ENCODE measurements around the gene ACSL4. TPM values are rescaled to one million over a fixed set of nuclear protein-coding genes. Genes with fewer than 3 reads are reported as not detected.

The ACSL4 gene
- total RNA-seq, 2 experiments from 2014 or later, result 44.8 to 50.7 TPM

DNA sequence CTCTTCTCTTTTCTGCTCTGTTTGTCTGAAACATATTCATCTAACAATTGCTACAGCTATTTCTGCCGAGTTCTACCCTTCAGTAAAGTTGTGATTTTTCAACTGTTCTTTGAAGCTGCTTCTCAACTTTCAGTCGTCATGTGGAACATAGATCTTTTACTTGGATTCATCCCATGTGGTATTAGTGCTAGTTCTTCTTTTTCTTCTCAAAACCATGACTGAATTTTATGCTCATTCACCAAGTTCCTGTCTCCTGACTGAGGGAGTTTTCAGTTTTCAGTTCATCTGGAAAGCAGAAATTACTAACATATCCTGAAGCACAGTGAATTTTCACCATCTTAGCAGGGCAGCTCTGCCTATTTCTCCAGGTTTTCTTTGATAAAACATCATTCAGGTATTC is 12.1 kb downstream of the ACSL4 start:
- no peaks in the 10 kb centered on the region for H3K27me3 Mint-ChIP-seq (ENCODE audit: low read depth)
- no peak overlapping the region for H3K27ac Mint-ChIP-seq
- CTCF ChIA-PET, result interaction anchor here (0.7 to 3.9 kb wide), 3 partner anchors 10 to 425 kb away, joined by 3 to 13 read pairs (median 5); no protein-coding TSS in a partner anchor
- POLR2A ChIA-PET, result interaction anchor here (2.5 kb wide), 1 partner anchor 12 kb away, joined by 11 read pairs; the partner anchor contains the start of gene ACSL4
- no peaks in the 10 kb centered on the region for H3K9me3 Mint-ChIP-seq (ENCODE audit: insufficient read depth)
- peaks cover 5% of the 10 kb centered on the region for H3K36me3 Mint-ChIP-seq (ENCODE audit: low read depth)
- H3K4me1 Mint-ChIP-seq (ENCODE audit: low read depth), result peaks cover 18% of the 10 kb centered on the region
- H3K4me3 Mint-ChIP-seq, result no peak overlapping the region
- no peak for ATAC-seq
- DNase-seq, result no peak

DNA sequence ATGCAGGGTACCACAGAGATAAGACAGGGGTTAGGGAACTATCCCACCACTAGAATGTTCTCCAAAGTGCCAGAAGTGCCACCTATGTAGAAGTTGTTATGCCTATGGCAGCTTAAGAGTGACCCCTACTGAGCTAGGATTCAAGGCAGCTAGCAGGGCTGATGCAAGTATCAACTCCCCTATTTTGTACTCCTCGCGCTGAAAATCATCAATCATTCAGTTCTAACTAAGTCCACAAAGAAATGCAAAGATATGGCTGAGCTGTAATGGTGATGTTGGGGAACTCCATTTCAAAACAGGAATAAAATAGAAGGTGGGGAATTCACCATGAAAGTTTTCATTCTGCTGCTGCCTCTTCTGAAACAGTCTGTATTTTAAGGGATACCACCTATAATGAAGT is 13.8 kb downstream of the ACSL4 start:
- CTCF ChIA-PET, result interaction anchor here (1.5 to 3.9 kb wide), 4 partner anchors 8 to 138 kb away, joined by 4 to 13 read pairs (median 4); partner anchors contain the start of gene ACSL4
- POLR2A ChIA-PET, result interaction anchor here (2.5 kb wide), 1 partner anchor 14 kb away, joined by 11 read pairs; the partner anchor contains the start of gene ACSL4
- Mint-ChIP-seq H3K27ac (no peak overlapping the region), H3K4me1 (ENCODE audit: low read depth) (peaks cover 18% of the 10 kb centered on the region), H3K36me3 (ENCODE audit: low read depth) (peaks cover 2% of the 10 kb centered on the region), H3K9me3 (ENCODE audit: insufficient read depth) (no peaks in the 10 kb centered on the region), H3K27me3 (ENCODE audit: low read depth) (no peaks in the 10 kb centered on the region), H3K4me3 (no peak overlapping the region)
- no peak for DNase-seq
- no peak for ATAC-seq

DNA sequence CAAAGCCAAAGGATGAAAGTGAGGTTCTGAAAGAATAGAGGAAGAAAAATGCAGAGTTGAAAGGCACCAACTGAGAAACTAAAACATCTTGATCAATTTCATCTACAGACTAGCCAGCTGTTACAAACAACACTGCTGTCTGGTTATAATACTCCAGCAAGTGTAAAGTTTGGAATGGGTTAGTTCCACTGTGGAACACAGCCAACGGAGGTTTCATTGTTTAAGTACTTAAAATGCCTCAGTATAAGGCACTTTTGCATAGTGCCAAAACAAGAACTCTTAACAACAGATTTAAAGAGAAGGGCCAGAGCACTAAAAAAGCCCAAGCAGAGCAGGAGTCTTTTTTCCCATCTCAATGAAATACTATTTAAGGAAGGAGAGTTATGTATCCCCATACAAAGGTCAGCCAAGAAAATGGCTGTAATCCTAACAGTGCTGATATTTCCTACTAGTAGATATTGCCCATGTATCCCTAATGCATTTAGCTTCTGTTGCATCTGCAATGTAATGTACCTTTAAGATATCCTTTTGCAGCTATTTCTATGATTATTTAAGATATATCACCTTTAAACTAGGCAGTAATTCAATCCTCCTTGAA is 16.5 kb downstream of the ACSL4 start:
- CTCF ChIA-PET, result interaction anchor here (8.9 kb wide), 1 partner anchor 141 kb away, joined by 122 read pairs; no protein-coding TSS in a partner anchor
- Mint-ChIP-seq H3K4me1 (ENCODE audit: low read depth) (peaks cover 13% of the 10 kb centered on the region), H3K27ac (no peak overlapping the region)

DNA sequence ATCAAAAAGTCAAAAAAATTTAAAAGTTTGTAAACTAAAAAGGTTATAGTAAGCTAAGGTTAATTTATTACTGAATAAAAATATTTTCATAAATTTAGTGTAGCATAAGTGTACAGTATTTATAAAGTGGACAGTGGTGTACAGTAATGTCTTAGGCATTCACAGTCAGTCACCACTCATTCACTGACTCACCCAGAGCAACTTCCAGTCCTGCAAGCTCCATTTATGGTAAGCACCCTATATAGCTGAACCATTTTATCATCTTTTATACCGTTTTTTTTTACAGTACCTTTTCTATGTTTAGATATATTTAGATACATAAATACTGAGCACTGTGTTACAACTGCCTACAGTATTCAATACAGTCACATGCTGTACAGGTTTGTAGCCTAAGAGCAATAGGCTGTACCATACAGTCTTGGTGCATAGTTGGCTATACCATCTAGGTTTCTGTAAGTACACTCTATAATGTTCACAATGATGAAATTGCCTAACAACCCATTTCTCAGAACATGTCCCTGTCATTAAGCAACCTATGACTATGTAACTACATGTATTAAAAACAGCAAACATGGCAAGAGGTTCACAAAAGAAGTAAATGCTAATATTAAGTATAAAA is 18.6 kb downstream of the ACSL4 start:
- no peaks in the 10 kb centered on the region for H3K36me3 Mint-ChIP-seq (ENCODE audit: low read depth)
- H3K4me1 Mint-ChIP-seq (ENCODE audit: low read depth), result peaks cover 18% of the 10 kb centered on the region
- ATAC-seq (no peak), DNase-seq (no peak)
- H3K4me3 Mint-ChIP-seq, result no peak overlapping the region
- POLR2A ChIA-PET, result no interaction called here
- no peaks in the 10 kb centered on the region for H3K9me3 Mint-ChIP-seq (ENCODE audit: insufficient read depth)
- no peaks in the 10 kb centered on the region for H3K27me3 Mint-ChIP-seq (ENCODE audit: low read depth)
- CTCF ChIA-PET, result interaction anchor here (0.6 to 8.9 kb wide), 5 partner anchors 12 to 432 kb away, joined by 3 to 122 read pairs (median 5); no protein-coding TSS in a partner anchor
- H3K27ac Mint-ChIP-seq, result no peak overlapping the region

More for the DNA sequence above, 16.5 kb downstream of the ACSL4 start:
- POLR2A ChIA-PET, result interaction anchor here (0.7 kb wide), 1 partner anchor 149 kb away, joined by 3 read pairs; no protein-coding TSS in a partner anchor
- H3K9me3 Mint-ChIP-seq (ENCODE audit: insufficient read depth), result no peaks in the 10 kb centered on the region
- DNase-seq, result no peak
- no peaks in the 10 kb centered on the region for H3K36me3 Mint-ChIP-seq (ENCODE audit: low read depth)
- H3K27me3 Mint-ChIP-seq (ENCODE audit: low read depth), result no peaks in the 10 kb centered on the region
- ATAC-seq, result no peak
- H3K4me3 Mint-ChIP-seq, result no peak overlapping the region

DNA sequence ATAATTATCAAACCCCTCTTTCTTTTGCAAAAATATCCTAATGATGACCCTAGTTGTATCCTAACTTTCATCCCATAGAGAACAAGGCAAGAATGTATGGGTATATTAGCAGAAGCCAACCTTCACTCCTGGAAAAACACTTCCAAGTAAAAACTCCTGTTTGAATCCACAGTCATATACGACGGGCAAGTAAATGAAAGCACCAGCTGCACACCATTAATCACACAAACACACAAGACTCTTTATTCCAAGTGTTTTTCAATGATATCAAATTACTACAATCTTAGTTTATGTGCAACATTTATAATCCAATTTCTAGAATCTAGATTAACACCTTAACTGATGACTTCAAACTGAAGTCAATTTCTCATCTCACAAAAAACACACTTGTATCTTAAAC is 22.9 kb downstream of the ACSL4 start:
- H3K4me1 Mint-ChIP-seq (ENCODE audit: low read depth), result peaks cover 49% of the 10 kb centered on the region
- DNase-seq (no peak), ATAC-seq (no peak)
- ChIA-PET POLR2A (no interaction called here), CTCF (interaction anchor here (0.7 to 8.9 kb wide), 3 partner anchors 10 to 179 kb away, joined by 3 to 122 read pairs (median 3); no protein-coding TSS in a partner anchor)
- no peaks in the 10 kb centered on the region for H3K27me3 Mint-ChIP-seq (ENCODE audit: low read depth)
- H3K9me3 Mint-ChIP-seq (ENCODE audit: insufficient read depth), result no peaks in the 10 kb centered on the region
- no peak overlapping the region for H3K27ac Mint-ChIP-seq
- H3K4me3 Mint-ChIP-seq, result no peak overlapping the region
- H3K36me3 Mint-ChIP-seq (ENCODE audit: low read depth), result peaks cover 10% of the 10 kb centered on the region

DNA sequence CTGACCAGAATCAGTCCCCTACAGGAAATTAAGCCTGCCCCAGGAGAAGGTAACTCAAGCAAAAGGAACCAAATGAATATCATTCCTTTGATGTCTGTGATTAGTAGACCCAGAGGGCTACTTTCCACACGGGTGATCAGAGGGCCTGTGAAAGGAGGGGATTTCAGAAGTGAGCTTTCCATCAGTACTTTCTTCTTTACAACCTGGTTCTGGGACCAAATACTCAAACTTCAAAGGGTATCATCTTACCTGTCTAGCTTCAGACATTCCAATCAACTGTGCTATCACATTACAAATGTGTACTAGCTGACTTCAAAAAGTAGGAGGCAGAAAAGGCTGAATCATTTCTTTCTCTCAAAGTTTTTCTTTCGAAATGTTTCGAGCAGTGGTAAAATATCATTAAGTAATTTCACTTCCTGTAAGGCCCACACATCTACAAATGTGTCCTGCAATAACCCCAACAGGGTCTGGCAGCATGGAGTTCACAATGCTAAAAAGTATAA is 23.9 kb downstream of the ACSL4 start:
- DNase-seq (no peak), ATAC-seq (peak; percentile 46)
- H3K27ac Mint-ChIP-seq, result peak overlapping the region; percentile 89
- POLR2A ChIA-PET, result no interaction called here
- peaks cover 59% of the 10 kb centered on the region for H3K4me1 Mint-ChIP-seq (ENCODE audit: low read depth)
- no peaks in the 10 kb centered on the region for H3K27me3 Mint-ChIP-seq (ENCODE audit: low read depth)
- peak overlapping the region; percentile 55 for H3K4me3 Mint-ChIP-seq
- peaks cover 15% of the 10 kb centered on the region for H3K36me3 Mint-ChIP-seq (ENCODE audit: low read depth)
- no peaks in the 10 kb centered on the region for H3K9me3 Mint-ChIP-seq (ENCODE audit: insufficient read depth)
- CTCF ChIA-PET, result interaction anchor here (0.7 to 8.9 kb wide), 6 partner anchors 11 to 182 kb away, joined by 3 to 122 read pairs (median 4); no protein-coding TSS in a partner anchor

DNA sequence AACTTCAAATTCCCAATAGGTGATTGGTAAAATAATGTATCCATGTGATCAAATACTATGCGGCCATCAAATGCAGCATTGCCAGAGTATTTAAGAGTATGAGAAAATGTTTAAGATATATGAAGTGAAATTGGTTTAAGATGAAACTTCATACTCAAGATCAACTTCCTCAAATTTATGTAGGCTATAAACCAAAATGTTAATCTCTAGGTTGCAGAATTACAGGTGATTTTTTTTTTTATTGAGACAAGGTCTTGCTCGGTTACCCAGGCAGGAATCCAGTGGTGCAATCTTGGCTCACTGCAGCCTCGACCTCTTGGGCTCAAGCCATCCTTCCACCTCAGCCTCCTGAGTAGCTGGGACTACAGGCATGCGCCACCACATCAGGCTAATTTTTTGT is 25.3 kb downstream of the ACSL4 start:
- H3K36me3 Mint-ChIP-seq (ENCODE audit: low read depth), result peaks cover 15% of the 10 kb centered on the region
- no peak for DNase-seq
- no peak for ATAC-seq
- H3K4me3 Mint-ChIP-seq, result peak overlapping the region; percentile 57
- H3K27me3 Mint-ChIP-seq (ENCODE audit: low read depth), result no peaks in the 10 kb centered on the region
- H3K4me1 Mint-ChIP-seq (ENCODE audit: low read depth), result peaks cover 55% of the 10 kb centered on the region
- ChIA-PET POLR2A (no interaction called here), CTCF (interaction anchor here (0.9 to 2.1 kb wide), 2 partner anchors 25 to 183 kb away, joined by 5 to 10 read pairs; no protein-coding TSS in a partner anchor)
- peak overlapping the region; percentile 58 for H3K27ac Mint-ChIP-seq
- H3K9me3 Mint-ChIP-seq (ENCODE audit: insufficient read depth), result no peaks in the 10 kb centered on the region

DNA sequence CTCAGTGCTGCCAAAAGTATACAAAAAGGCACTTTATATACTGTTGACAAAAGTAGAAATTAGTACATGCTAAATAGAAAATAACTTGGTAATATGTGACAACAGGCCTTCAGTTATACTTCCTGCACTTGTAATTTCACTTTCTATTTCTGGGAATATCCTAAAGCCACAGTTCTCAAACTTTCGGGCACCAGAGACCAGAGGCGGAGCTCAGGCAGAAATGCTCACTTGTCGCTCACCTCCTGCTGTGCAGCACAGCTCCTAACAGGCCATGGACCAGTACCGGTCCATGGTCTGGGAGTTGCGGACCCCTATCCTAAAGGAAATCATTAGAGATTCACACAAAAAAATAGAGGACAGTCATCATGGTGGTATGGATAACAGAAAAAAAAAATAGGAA is 25.7 kb downstream of the ACSL4 start:
- ChIA-PET POLR2A (no interaction called here), CTCF (interaction anchor here (1.2 kb wide), 1 partner anchor 150 kb away, joined by 4 read pairs; no protein-coding TSS in a partner anchor)
- H3K4me1 Mint-ChIP-seq (ENCODE audit: low read depth), result peaks cover 55% of the 10 kb centered on the region
- no peaks in the 10 kb centered on the region for H3K9me3 Mint-ChIP-seq (ENCODE audit: insufficient read depth)
- peaks cover 18% of the 10 kb centered on the region for H3K36me3 Mint-ChIP-seq (ENCODE audit: low read depth)
- ATAC-seq, result peak; percentile 39
- DNase-seq, result no peak
- peak overlapping the region; percentile 57 for H3K4me3 Mint-ChIP-seq
- peak overlapping the region; percentile 58 for H3K27ac Mint-ChIP-seq
- no peaks in the 10 kb centered on the region for H3K27me3 Mint-ChIP-seq (ENCODE audit: low read depth)

DNA sequence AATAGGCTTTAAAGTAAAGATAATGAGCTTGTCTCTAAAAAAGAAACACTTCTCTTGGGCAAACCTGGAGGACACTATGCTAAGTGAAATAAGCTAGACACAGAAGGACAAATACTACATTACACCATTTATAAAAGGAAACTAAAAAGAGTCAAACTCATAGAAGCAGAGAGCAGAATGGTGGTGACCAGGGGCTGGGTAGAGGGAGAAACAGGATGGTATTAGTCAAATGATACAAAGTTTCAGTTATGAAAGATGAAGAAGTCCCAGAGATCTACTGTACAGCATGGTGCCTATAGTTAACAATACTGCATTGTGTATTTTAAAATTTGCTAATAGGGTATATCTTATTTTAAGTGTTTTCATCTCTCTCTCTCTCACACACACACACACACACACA is 28.5 kb downstream of the ACSL4 start:
- H3K4me1 Mint-ChIP-seq (ENCODE audit: low read depth), result peaks cover 48% of the 10 kb centered on the region
- ChIA-PET CTCF (interaction anchor here (0.7 to 2.6 kb wide), 2 partner anchors 8 to 152 kb away, joined by 3 to 7 read pairs; no protein-coding TSS in a partner anchor), POLR2A (no interaction called here)
- peaks cover 22% of the 10 kb centered on the region for H3K36me3 Mint-ChIP-seq (ENCODE audit: low read depth)
- no peak overlapping the region for H3K4me3 Mint-ChIP-seq
- DNase-seq (no peak), ATAC-seq (no peak)
- H3K27ac Mint-ChIP-seq, result peak overlapping the region; percentile 30
- no peaks in the 10 kb centered on the region for H3K9me3 Mint-ChIP-seq (ENCODE audit: insufficient read depth)
- no peaks in the 10 kb centered on the region for H3K27me3 Mint-ChIP-seq (ENCODE audit: low read depth)

DNA sequence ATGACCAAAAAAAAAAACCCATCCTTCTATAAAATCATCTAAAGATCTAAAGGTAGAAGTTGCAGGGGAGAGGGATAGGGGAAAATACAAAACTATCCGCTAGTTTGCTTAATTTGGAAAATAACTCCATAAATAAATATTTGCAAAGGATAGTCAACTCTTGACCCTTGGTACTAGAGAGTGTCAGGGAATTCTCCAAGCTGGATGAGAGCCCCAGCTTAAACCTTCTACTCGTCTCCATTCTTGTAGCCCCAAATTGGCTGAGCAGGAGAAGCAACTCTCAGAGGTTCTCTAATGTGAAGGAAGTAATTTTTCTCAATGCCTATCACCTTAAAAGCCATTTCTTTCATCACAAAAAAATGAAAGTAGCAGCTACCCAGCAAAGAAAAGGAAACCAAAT is 35.2 kb downstream of the ACSL4 start:
- CTCF ChIA-PET, result interaction anchor here (1.2 to 1.5 kb wide), 2 partner anchors 15 to 212 kb away, joined by 3 to 9 read pairs; no protein-coding TSS in a partner anchor
- H3K27me3 Mint-ChIP-seq (ENCODE audit: low read depth), result no peaks in the 10 kb centered on the region
- H3K27ac Mint-ChIP-seq, result no peak overlapping the region
- no peak overlapping the region for H3K4me3 Mint-ChIP-seq
- peaks cover 16% of the 10 kb centered on the region for H3K4me1 Mint-ChIP-seq (ENCODE audit: low read depth)
- H3K36me3 Mint-ChIP-seq (ENCODE audit: low read depth), result peaks cover 10% of the 10 kb centered on the region
- DNase-seq, result no peak
- POLR2A ChIA-PET, result no interaction called here
- H3K9me3 Mint-ChIP-seq (ENCODE audit: insufficient read depth), result no peaks in the 10 kb centered on the region
- no peak for ATAC-seq

DNA sequence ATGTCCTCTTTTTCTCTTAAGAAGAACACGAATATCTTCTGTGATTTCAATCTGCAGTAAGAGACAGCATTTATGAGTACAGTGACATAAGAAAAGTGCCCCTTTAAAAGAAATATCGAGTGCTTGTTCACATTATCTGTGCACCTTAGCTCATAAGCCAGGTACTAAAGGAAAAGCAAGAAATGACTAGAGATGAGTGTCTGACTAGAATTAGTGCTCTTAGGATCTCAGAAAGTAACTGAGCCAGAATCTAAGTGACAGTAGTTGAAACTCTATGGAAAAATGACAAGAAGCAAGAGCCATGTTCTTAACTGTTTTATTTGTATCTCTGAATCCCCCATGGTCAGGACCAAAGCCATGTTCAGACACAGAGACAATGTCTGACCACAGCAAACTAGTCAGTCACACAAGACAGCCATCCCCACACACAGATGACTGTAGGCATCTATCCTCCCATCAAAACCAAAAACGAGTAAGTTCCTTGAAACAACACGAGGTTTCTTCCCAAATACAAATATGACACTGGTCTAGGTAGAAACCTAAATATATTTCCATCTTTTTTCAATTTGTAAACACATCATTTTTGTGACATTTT is 36.8 kb downstream of the ACSL4 start:
- peaks cover 16% of the 10 kb centered on the region for H3K4me1 Mint-ChIP-seq (ENCODE audit: low read depth)
- H3K27ac Mint-ChIP-seq, result no peak overlapping the region
- DNase-seq, result no peak
- no peaks in the 10 kb centered on the region for H3K27me3 Mint-ChIP-seq (ENCODE audit: low read depth)
- H3K36me3 Mint-ChIP-seq (ENCODE audit: low read depth), result peaks cover 6% of the 10 kb centered on the region
- ChIA-PET POLR2A (no interaction called here), CTCF (no interaction called here)
- H3K9me3 Mint-ChIP-seq (ENCODE audit: insufficient read depth), result no peaks in the 10 kb centered on the region
- no peak for ATAC-seq
- H3K4me3 Mint-ChIP-seq, result no peak overlapping the region

Data from activated CD8-positive, alpha-beta T cell treated with anti-CD3 and anti-CD28 coated beads, Interleukin-2, amount 10 ng/mL, durations not matched to agents 7 days and 5 days (primary cell).